Keratinocyte (primary cell): ENCODE measurements around the gene CCDC150. TPM values are rescaled to one million over a fixed set of nuclear protein-coding genes. Genes with fewer than 3 reads are reported as not detected.

Experiments used
- DNase-seq: peaks from one replicate; pipeline ENCODE4 v3.0.0-alpha.2; 2011; ENCODE audit warnings: low read depth, missing footprints, low spot score
- FAIRE-seq: peaks from 2 replicates; lab custom pipeline; 2011; peaks lifted over from hg19 to GRCh38; lab: Jason Lieb, UNC
- H2AFZ ChIP-seq: 2 replicates; pipeline ENCODE4 v1.6.0; 2012; ENCODE audit warnings: low read length, control low read depth, inconsistent platforms; ENCODE audit not compliant: control insufficient read depth
- H3K27ac ChIP-seq: 2 replicates; pipeline ENCODE4 v1.5.1; 2011; ENCODE audit warnings: low read length; ENCODE audit not compliant: control insufficient read depth, insufficient read depth
- H3K27me3 ChIP-seq: 3 replicates; pipeline ENCODE4 v1.6.0; 2011; ENCODE audit warnings: low read length; ENCODE audit not compliant: control insufficient read depth, insufficient read depth; ENCODE audit errors: extremely low read depth
- H3K36me3 ChIP-seq, 2 experiments: 2 replicates in 1 of 2; 3 replicates in 1 of 2; pipeline ENCODE4 v1.5.1; 2011; ENCODE audit warnings: low read length in 2 of 2, mild to moderate bottlenecking in 1 of 2; ENCODE audit not compliant: control insufficient read depth in 2 of 2, insufficient read depth in 2 of 2; ENCODE audit errors: extremely low read depth in 1 of 2
- H3K4me1 ChIP-seq: 3 replicates; pipeline ENCODE4 v1.5.1; 2011; ENCODE audit warnings: low read length; ENCODE audit not compliant: control insufficient read depth, insufficient read depth; ENCODE audit errors: extremely low read depth
- H3K4me2 ChIP-seq: 3 replicates; pipeline ENCODE4 v1.6.0; 2011; ENCODE audit warnings: low read depth, low read length; ENCODE audit not compliant: control insufficient read depth, insufficient read depth; ENCODE audit errors: extremely low read depth
- H3K4me3 ChIP-seq, 3 experiments: fragments of 200-600 bp in 1 of 3; sonication (generic) in 1 of 3; 2 replicates in 2 of 3; 3 replicates in 1 of 3; pipeline ENCODE4 v1.5.1; 2011 to 2016; ENCODE audit warnings: low read length in 3 of 3, mild to moderate bottlenecking in 3 of 3, control low read depth in 2 of 3, inconsistent platforms in 1 of 3, low read depth in 1 of 3, mixed read lengths in 1 of 3, mixed run types in 1 of 3, moderate library complexity in 1 of 3; ENCODE audit not compliant: control insufficient read depth in 2 of 3, insufficient read depth in 2 of 3; ENCODE audit errors: extremely low read depth in 1 of 3
- H3K79me2 ChIP-seq: 2 replicates; pipeline ENCODE4 v1.6.0; 2012; ENCODE audit warnings: low read length; ENCODE audit not compliant: control insufficient read depth, insufficient read depth
- H3K9ac ChIP-seq: 3 replicates; pipeline ENCODE4 v1.6.0; 2011; ENCODE audit warnings: low read length; ENCODE audit not compliant: control insufficient read depth, insufficient read depth; ENCODE audit errors: extremely low read depth
- H3K9me1 ChIP-seq: 3 replicates; pipeline ENCODE4 v1.6.0; 2011; ENCODE audit warnings: low read length; ENCODE audit not compliant: control insufficient read depth, insufficient read depth; ENCODE audit errors: extremely low read depth
- H3K9me3 ChIP-seq: 2 replicates; pipeline ENCODE4 v1.5.1; 2012; ENCODE audit warnings: low read depth, low read length; ENCODE audit not compliant: control insufficient read depth
- H4K20me1 ChIP-seq: 3 replicates; pipeline ENCODE4 v1.6.0; 2011; ENCODE audit warnings: low read length; ENCODE audit not compliant: control insufficient read depth, insufficient read depth; ENCODE audit errors: extremely low read depth
- EZH2 ChIP-seq: IDR thresholded peaks from one replicate; pipeline ENCODE4 v1.6.1; 2012; ENCODE audit warnings: inconsistent platforms, mild to moderate bottlenecking, low read length, moderate library complexity
- dilution Hi-C: fragments of 300-500 bp; cut with MboI; formaldehyde crosslinking; loops from one replicate; pipeline ENCODE4 v1.7.0; 2020; ENCODE audit warnings: low sequenced_read_pairs; ENCODE audit not compliant: extremely low pct_ligation_motif_present
- polyA plus RNA-seq, 5 experiments: library from polyadenylated mRNA; depleted of rRNA in 3 of 5; stranded (reverse) in 3 of 5; stranded (forward) in 1 of 5; unstranded in 1 of 5; fragments of >200 nt; gene quantifications; 1 replicate in 1 of 5; 2 replicates in 3 of 5; 3 replicates in 1 of 5; pipeline versions ENCODE4 v1.2.1 to v1.2.3, GENCODE V29; 2011 to 2012; ENCODE audit warnings: missing spikeins in 2 of 5, low read depth in 1 of 5, low replicate concordance in 1 of 5
- TF ChIP-seq, protein P1 (sequence below), 3 experiments: IDR thresholded peaks in 1 of 3; conservative IDR thresholded peaks in 1 of 3; optimal IDR thresholded peaks in 1 of 3; 2 replicates in 2 of 3; 3 replicates in 1 of 3; pipeline versions ENCODE3 to v1.5.1; 2011; ENCODE audit warnings: low read length in 3 of 3, mild to moderate bottlenecking in 3 of 3, moderate library complexity in 2 of 3, control low read depth in 1 of 3, inconsistent platforms in 1 of 3; ENCODE audit not compliant: insufficient read depth in 2 of 3; ENCODE audit errors: extremely low read depth in 1 of 3

CCDC150 gene
- polyA plus RNA-seq, 1 donor (not counting 4 experiments of a cell fraction or from before 2014, with no cell fraction given), result 5.0 TPM

DNA sequence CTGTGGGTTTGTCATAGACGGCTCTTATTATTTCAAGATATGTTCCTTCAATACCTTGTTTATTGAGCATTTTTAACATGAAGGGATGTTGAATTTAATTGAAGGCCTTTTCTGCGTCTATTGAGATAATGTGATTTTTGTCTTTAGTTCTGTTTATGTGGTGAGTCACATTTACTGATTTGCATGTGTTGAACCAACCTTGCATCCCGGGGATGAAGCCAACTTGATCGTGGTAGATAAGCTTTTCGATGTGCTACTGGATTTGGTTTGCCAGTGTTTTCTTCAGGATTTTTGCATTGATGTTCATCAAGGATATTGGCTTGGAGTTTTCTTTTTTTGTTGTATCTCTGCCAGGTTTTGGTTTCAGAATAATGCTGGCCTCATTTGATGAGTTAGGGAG lies 99.5 kb downstream of the CCDC150 start:
- Histone ChIP-seq H3K4me2 (no peak overlapping the region), H3K36me3 (no peaks in the 10 kb centered on the region), H3K9me3 (no peaks in the 10 kb centered on the region), H3K27ac (no peak overlapping the region), H3K9me1 (no peaks in the 10 kb centered on the region), H3K4me3 (no peak overlapping the region), H3K4me1 (no peaks in the 10 kb centered on the region), H3K27me3 (no peaks in the 10 kb centered on the region), H4K20me1 (no peaks in the 10 kb centered on the region), H3K9ac (no peak overlapping the region), H3K79me2 (no peaks in the 10 kb centered on the region), H2AFZ (no peak overlapping the region)
- DNase-seq (no peak), FAIRE-seq (no peak)
- TF ChIP-seq, protein P1, sequence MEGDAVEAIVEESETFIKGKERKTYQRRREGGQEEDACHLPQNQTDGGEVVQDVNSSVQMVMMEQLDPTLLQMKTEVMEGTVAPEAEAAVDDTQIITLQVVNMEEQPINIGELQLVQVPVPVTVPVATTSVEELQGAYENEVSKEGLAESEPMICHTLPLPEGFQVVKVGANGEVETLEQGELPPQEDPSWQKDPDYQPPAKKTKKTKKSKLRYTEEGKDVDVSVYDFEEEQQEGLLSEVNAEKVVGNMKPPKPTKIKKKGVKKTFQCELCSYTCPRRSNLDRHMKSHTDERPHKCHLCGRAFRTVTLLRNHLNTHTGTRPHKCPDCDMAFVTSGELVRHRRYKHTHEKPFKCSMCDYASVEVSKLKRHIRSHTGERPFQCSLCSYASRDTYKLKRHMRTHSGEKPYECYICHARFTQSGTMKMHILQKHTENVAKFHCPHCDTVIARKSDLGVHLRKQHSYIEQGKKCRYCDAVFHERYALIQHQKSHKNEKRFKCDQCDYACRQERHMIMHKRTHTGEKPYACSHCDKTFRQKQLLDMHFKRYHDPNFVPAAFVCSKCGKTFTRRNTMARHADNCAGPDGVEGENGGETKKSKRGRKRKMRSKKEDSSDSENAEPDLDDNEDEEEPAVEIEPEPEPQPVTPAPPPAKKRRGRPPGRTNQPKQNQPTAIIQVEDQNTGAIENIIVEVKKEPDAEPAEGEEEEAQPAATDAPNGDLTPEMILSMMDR (optimal IDR thresholded peaks at IDR 0.05 in 1 of 3, IDR thresholded peaks at IDR 0.05 in 1 of 3, conservative IDR thresholded peaks at IDR 0.05 in 1 of 3; ENCODE audit: extremely low read depth in 1 of 3, insufficient read depth in 2 of 3, low read length in 3 of 3), result no peak
- dilution Hi-C loops, result no loop called here

DNA sequence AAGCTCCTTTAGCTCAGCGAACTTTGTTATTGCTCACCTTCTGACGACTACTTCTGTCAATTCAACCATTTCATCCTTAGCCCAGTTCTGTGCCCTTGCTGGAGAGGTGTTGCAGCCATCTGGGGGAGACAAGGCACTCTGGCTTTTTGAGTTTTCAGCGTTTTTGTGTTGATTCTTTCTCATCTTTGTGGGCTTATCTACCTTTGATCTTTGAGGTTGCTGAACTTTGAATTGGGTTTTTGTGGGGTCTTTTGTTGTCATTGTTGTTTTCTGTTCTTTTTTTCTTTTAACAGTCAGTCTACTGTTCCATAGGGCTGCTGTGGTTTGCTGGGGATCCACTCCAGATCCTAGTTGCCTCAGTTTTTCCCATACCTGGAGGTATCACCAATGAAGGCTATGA lies 102.7 kb downstream of the CCDC150 start:
- no peaks in the 10 kb centered on the region for H3K9me3 ChIP-seq

More for the DNA sequence above, 102.7 kb downstream of the CCDC150 start:
- Histone ChIP-seq H3K9me1 (no peaks in the 10 kb centered on the region), H3K27me3 (no peaks in the 10 kb centered on the region), H3K4me2 (no peak overlapping the region), H3K36me3 (no peaks in the 10 kb centered on the region), H3K79me2 (no peaks in the 10 kb centered on the region), H2AFZ (no peak overlapping the region), H3K27ac (no peak overlapping the region), H4K20me1 (no peaks in the 10 kb centered on the region), H3K4me1 (no peaks in the 10 kb centered on the region), H3K4me3 (no peak overlapping the region), H3K9ac (no peak overlapping the region)
- FAIRE-seq (no peak), DNase-seq (no peak)
- TF ChIP-seq EZH2, result no peak
- TF ChIP-seq, protein P1 (optimal IDR thresholded peaks at IDR 0.05 in 1 of 3, IDR thresholded peaks at IDR 0.05 in 1 of 3, conservative IDR thresholded peaks at IDR 0.05 in 1 of 3; ENCODE audit: extremely low read depth in 1 of 3, insufficient read depth in 2 of 3, low read length in 3 of 3), result no peak
- dilution Hi-C loops, result no loop called here
